Measurements from ENCODE around the gene CACNB3.

- TF ChIP-seq EP300 (IDR thresholded peaks at IDR 0.05) = no peak
- no peak for TF ChIP-seq POLR2AphosphoS5 (IDR thresholded peaks at IDR 0.05)
These were observed 42.8 kb downstream of the CACNB3 start for GRCh38 chr12:48861111-48861510.

Measured in stomach (tissue), 4 donors.